ENCODE data around the gene TVP23A.

The TVP23A gene

DNA sequence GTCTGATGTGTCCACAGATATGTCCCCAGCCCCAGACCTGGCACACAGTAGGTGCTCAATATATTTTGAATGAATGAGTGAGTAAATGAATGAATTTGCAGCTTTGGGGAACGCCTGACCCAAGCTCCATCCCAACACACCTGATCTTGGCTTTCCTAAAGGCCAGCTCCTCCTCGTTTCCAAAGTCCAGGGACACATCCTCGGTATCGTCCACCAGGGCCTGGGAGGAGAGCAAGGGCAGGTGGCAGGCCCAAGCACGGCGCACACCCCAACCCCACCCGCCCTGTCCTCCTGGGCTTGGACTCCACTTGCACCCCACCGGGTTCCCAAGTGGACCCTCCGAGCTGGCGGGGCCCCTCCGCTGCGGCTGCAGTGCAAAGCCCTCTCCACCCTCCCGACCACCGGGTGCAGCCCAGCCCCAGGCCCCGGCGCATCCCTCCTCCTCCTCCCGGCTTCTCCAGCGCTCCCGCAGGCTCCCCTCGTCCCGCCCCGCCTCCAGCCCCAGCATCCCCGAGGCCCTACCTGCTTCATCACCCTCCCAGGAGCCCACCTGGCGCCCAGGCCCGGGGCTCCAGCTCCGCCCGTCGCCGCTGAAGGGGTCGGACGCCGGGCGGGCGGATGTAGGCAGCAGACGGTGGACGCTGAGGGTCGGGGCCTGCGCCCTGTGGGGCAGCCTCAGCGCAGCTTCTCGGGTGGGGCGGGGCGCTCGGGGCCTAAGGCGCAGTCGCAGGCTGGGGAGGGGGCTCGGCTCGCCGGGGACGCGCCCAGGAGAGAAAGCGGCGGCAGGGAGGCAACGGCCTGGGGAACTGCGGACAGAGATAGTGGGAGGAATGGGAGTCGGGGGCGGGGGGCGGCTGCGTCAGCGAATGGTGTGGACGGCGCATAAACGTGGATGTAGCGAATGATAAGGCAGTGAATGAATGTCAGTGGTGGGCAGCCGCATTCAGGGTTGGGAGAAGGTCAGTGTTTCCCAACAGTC, at the start of gene TVP23A:
Gene TVP23A, minus strand, starts transcription at position 832 of the 979 bp plus-strand sequence. Its CDS starts 301 bp downstream, at position 531.
- DNase-seq (ENCODE audit: low spot score), result no peak

DNA sequence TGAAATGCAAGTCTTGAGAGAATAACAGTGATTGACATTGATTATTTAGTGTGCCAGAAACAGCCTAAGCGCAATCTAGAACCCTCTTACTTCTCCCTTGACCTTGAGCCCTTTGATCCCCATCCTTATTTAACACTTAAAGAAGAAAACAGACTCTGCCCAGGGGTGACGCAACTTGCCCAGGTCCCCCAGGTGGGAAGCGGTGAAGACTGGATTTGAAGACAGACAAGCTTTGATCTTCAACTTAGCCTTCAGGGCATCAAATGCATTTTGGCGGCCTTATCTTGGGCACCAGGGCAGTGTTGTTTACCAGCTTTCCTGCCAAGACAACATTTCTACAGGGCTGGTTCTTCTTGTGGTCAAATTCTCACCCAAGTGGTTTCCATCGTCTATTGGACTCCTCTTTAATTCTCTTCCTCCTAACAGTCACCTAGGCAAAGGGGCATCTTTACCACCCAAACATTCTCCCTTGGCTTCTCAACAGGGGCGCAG, 49.6 kb upstream of the TVP23A start:
- DNase-seq (ENCODE audit: low spot score), result no peak

DNA sequence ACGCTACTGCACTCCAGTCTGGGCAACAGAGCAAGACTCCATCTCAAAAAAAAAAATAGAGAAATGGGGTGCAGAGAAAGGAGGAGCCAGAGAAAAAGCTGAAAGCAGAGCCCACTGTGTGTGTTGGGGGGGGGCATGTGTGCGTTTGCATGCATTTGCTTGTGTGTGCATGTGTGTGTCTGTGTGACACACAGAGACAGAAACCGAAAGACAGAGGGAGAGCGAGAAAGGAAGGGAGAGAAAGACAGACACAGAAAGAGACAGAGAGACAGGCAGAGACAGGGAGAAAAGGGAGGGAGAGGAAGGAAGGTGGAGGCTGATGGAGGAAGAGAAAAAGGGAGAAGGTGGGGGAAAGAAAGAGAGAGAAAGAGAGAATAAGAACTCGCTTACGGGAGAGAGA, 48.6 kb upstream of the TVP23A start:
- no peak for DNase-seq (ENCODE audit: low spot score)

DNA sequence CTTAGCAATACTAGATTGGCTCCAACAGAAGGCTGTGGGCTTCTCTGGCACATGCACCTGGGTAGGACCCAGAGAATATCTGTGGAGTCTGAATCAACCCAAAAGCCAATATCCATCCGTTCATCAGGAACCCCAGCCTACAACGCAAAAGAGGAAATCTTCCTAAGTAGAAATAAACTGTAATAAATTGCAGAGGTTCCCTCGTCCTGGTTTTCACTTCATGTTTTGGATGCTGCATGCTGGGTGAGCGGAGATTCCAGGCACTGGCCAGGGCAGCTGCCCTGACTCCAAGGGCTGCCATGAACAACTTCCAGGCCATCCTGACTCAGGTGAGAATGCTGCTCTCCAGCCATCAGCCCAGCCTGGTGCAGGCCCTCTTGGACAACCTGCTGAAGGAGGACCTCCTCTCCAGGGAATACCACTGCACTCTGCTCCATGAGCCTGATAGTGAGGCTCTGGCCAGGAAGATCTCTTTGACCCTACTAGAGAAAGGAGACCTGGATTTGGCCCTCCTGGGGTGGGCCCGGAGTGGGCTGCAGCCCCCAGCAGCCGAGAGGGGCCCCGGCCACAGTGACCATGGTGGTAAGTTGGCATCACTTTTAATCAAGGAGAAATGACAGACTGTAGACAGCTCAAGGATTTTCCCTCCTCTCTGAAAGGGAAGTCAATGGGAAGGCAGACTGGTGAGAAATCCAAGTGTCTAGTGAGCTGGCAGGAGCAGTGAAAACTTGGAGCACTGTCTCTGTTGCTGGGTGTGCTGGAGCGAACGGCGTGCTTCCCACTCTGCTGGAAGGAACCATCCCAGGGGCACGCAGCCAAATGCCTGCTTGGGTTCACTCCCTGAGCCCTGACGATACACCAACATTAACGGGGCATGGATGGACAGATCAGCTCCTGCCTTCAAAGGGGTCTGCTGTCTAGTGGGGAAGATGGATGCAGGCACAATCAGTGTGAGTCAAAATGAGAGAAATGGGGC, 47.7 kb upstream of the TVP23A start:
- DNase-seq (ENCODE audit: low spot score), result no peak

DNA sequence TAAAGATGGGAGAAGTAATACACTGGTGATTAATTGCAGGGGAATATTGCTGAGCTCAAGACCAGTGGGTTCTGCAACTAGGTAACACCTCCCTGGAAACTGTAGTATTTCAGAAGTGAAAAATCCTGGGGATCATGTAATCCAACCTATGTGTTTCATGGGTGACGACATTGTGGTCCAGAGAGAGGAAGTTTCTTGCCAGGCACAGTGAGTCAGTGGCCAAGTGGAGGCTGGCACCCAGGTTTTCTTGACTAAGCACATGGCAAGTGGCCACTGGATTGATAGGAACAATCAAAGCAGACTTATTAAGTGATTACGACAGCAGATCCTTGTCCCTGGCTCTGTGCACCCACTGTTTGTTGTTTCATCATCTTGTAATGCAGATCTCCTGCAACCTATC, 43.8 kb upstream of the TVP23A start:
- no peak for DNase-seq (ENCODE audit: low spot score)

DNA sequence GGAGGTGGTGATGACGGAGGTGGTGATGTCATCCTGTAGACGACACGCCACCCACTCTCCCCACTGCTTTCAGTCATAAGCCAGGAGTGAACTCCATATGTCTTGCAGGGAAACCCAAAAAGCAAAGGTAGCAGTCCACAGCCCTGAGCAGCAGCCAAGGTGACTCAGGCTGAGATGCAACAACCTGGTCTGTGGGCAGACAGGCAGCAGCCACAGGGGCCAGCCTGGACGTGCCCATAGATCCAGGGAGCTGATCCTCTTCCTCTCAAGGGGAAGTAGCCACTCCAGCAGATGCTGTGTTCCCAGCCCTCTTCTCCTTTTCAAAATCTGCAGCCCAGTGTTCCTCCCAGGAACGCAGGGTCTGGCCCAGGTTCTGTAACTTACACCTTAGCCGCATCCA, 41.1 kb upstream of the TVP23A start:
- no peak for DNase-seq (ENCODE audit: low spot score)

DNA sequence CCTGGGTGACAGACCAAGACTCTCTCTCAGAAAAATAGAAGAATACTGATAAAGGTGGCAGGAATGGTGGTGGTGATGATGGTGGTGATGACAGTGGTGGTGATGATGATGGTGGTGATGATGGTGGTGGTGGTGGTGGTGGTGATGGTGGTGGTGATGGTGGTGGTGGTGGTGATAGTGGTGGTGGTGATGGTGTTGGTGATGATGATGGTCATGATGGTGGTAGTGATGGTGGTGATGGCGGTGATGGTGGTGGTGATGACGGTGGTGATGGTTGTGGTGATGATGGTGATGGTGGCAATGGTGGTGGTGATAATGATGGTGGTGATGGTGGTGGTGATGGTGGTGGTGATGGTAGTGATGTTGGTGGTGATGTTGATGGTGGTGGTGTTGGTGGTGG, 40.4 kb upstream of the TVP23A start:
- DNase-seq (ENCODE audit: low spot score), result no peak

DNA sequence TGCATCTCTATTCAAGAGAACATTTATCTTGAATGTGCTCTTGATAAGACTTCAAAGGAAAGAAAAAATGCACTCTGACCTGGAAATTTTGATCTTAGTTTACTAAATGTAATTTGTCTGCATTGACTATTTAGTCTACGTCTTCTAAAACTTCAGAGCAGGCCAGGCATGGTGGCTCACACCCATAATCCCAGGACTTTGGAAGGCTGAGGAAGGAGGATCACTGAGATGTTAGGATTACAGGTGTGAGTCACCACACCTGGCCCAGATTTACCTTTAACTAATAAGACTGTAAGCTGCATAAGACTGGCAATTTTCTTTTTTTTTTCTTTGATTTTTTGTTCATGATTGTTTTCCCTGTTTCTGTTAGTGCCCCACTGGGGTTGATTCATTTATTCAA, 39.6 kb upstream of the TVP23A start:
- DNase-seq (ENCODE audit: low spot score), result no peak

DNA sequence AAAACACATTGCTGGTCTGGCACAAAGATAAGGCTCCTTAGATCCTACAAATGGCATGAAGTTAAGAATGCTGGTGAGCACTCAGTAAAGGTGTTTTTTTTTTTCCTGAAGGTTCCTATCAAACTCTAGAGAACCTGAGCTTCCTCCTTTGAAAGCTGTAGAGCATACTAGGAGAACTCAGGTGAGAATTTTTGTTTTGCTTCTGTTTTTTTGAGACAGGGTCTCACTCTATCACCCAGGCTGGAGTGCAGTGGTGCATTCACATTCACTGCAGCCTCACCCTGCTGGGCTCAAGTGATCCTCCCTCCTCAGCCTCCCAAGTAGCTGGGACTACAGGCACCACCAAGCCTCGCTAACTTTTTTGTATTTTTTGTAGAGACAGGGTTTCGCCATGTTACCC, 37.4 kb upstream of the TVP23A start:
- no peak for DNase-seq (ENCODE audit: low spot score)

DNA sequence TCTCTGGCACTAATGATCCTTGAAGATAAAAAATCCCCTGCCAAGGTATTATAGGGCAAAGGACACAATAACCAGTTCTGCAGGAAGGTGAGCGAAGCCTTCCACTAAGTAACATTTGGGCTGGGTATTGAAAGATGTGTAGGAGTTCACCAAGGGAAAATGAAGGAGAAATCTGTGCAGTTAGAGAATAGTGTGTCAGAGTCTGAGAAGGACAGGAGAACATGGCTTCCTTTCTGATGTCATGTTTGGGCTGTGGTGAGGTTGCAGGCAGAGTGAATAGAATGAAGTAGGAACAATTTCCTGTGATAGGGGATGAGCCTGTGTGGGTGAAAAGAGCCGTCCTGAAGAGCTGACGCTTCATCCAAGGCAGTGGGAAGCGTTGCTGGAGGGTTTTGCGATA, 34.4 kb upstream of the TVP23A start:
- no peak for DNase-seq (ENCODE audit: low spot score)

DNA sequence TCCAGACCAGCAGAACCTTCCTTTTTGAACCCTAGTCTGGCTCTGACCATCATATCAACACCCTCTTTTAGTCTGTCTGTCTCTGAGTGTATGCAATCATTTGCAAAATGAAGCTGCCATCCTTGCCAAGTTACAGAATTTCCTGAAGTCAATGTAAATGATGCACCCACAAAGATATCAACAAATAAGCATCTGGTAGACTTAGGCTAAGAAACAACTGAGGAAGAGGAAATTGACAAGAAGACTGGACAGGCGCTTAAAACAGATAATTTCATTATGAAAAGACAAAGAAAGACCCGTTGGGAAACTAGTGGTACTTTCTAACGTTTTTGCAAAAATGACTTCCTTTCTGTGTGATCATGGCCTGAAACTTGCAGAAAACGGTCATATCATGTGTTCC, 33.7 kb upstream of the TVP23A start:
- no peak for DNase-seq (ENCODE audit: low spot score)

DNA sequence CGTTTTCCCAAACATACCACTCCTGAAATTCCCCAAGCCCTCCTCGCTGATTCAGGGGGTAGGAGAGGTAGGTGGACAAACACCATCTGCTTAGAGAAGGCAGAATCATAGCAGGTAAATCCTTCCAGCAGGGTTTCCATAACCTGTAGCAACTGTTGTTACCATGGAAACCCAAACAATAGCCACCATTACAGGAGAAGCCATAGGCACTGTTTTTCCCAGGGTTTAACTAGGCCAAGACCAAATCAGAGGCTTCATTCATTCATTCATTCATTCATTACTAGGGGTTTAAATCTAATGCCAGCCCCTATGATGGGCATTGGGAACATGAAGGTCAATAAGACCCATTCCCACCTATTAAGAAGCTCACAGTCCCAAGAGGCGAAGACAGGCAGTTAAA, 32.9 kb upstream of the TVP23A start:
- DNase-seq (ENCODE audit: low spot score), result no peak

DNA sequence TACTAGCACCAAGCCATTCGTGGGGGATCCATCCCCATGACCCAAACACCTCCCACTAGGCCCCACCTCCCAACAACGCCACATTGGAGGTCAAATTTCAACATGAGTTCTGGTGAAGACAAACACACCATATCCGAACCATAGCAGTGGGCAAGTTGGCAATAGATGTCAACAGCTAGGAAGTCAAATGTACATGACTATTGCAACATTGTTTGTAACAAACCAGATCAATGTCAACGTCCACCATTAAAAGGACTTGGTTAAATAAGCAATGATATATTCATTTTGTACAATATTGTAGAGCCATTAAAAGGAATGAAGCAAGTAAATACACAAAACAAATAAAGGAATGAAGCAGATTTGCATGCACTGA, 31.9 kb upstream of the TVP23A start:
- no peak for DNase-seq (ENCODE audit: low spot score)

DNA sequence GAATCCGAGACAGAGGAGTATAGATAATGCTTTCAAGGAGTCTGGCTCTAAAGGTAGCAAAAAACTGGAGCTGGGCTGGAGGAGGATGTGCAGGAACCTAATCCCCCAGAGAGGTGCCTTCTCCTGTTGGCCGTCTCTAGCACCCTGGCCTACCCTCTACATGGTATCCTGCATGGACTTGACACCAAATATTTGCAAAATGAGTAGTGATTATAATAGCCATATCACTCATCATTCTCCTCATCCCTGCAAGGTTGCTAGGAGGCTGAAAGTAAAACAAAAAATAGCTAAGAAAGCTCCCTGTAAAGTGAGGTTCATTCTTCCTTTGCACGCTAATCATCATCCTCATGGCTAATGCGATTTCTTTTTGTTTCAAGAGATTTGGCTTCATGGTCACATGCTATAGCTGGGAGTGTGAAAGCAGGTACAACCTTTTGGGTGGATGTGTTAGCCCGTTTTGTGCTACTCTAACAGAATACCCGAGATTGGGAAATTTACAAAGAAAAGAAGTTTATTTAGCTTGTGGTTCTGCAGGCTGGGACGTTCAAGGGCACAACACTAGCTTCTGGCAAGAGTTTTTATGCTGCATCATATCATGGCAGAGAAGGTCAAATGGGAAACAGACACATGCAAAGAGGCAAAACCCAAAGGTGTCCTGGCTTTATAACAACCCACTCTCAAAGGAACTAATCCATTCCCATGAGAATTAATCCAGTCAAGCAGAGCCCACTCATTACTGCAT, 31.3 kb upstream of the TVP23A start:
- no peak for DNase-seq (ENCODE audit: low spot score)

DNA sequence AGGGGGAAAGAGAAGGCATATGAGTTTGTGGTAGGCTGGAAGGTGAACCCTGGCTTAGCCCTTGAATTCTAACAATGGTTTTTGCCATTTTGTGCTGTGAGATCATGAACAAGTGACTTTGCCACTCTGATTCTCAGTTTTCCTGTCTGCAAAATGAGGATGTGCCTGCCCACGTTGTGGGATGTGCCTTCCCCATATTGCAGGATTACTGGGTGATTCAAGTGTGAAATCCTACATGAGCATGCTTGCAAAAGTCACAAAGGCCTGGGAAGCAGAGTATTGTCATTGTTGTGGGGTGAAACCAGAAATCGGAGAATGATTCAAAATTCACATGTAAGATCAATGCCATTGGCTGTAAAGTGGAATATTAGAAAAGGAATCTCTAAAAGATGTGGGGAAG, 28.6 kb upstream of the TVP23A start:
- DNase-seq (ENCODE audit: low spot score), result no peak

DNA sequence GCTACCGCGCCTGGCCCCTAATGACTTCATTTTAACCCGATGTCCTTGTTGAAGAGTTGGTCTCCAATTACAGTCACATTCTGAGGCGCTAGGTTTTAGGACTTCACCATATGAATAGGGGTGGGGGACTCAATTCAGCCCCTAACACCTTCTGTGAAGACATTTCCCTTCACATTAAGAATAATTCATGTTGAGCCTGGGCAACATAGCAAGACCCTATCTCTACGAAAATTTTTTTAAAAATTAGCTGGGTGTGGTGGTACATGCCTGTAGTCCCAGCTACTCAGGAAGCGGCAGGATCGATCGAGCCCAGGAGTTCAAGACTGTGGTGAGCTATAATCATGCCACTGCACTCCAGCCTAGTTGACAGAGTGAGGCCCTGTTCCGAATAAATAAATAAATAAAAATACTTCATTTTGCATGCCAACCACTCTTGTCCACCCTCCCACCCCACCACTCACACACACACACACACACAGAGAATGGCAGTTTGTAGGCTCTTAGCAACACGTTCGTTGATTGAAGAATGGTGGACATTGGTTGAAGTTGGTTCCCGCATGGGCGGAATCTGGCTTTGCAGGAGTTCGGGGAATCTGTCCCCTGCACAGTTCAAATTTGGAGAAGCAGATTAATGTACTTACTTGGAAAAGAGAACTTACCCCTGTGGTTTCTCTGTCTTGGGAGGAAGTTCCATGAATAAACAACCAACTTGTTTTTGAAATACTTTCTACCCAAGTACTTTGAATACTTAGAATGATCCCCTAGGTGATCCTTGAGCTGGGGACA, 27.8 kb upstream of the TVP23A start:
- DNase-seq (ENCODE audit: low spot score), result no peak

DNA sequence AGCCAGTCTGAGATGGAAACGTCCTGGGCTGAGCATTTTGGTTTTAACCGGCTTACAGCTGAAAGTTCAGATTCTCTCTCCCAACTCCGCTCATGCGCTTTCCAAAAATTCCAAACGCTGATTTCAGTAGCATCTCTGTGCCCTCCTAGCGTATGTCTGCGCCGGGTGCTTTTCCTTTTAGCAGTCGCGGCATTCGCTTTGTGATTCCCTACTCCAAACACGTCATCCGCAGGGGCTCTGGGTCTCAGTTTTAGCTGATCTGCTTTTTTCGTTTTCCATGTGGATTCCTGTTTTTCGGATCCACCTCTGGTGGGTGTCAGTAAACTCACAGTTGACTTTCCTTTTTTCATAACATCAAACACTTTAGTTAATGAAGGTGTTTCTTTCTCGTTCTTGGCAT, 22.1 kb upstream of the TVP23A start:
- no peak for DNase-seq (ENCODE audit: low spot score)

DNA sequence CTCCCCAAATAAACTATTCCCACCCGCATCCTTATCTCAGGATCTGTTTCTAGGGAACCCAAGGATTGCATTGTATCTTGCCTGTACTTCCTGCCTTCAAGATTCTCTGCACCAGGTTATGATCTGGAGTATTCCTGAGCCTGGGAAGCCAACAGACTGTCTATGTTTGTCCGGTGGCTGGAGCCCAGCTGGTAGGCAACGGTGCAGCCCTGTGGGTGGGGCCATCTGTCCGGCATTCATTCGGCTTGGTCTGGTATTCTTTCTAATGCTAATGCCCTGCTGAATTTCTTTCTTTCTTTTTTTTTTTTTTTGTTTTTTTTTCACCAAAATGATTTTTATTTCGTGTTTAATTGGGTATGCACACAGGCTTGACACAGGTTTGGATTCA, 20.7 kb upstream of the TVP23A start:
- DNase-seq (ENCODE audit: low spot score), result no peak

DNA sequence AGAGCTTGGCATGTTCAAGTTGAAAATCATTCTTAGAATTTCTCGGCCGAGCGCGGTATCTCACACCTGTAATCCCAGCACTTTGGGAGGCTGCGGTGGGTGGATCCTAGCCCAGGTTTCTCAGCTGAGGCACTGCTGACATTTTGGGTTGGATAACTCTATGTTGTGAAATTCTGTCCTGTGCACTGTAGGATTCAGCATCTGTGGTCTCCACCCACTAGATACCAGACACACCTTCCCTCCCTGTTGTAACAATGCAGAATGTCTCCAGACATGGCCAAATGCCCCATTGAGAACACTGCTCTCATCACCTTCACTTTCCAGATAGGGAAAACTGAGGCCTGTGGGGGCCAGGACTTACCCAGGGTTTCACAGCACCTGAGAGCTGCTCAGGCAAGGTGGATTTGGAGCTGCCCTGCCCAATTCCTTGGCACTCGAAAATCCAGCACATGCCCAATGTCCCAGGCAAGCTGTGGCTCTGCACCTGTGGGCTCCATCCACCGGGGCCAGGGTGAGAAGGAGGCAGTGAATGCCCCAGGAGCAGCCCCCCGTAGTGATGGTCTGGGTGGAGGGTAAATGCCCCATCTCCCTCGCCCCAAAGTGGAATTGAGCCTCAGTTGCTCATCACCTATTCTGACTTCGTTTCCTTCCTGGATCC, 20.2 kb upstream of the TVP23A start:
- DNase-seq (ENCODE audit: low spot score), result no peak

DNA sequence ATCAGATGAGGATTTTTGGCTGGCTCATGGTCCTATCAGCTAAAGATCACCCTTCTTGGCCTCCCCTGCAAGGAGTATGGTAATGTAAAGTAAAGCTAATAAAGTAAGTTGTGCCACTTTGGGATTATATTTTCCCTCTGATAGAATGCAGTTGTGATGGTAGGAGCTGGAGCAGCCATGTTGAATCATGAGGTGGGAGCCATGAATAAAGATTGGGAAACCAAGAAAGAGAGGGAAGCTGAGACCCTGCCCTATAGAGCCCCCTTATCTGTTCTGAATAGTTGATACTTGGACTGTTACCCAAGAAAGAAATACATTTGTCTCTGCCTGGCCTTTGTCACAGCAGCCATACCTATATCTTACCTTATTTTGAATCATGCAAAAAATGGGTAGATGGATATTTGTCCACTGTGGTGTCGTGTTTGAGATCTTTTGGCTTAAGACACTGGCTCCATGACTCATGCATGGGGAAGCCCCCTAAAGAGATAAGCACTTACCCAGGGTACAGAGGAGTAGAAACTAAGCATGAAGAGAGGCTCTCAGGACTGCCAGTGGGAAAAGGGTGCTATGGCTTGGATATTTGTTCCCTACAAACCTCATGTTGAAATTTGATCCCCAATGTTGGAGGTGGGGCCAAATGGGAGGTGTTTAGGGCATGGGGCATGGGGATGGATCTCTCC, 17.7 kb upstream of the TVP23A start:
- DNase-seq (ENCODE audit: low spot score), result no peak

All from hematopoietic multipotent progenitor cell treated with erythropoietin and hydrocortisone succinate and interleukin-3 and kit ligand, for 17 days (in vitro differentiated cells).